ENCODE data around the gene TNFRSF1A.

TNFRSF1A gene

DNA sequence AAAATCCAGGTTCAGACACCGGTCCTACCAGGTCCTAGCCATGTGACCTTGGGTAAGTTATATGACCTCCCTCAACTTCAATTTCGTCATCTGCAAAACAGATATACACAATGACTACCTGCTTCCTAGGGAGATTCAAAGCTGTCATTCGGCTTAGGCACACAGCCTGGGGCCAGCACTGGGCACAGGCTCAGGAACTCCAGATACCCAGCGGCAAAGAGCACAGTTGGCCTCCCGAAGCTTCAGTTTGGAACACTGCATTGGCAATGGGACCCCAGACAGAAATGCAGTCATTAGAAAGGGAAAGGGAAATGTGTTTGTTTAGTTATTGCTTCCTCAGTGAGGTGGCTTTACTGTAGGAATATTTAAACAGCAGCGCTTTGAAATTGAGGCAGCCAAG, 20.0 kb downstream of the TNFRSF1A start:
- ATAC-seq (ENCODE audit: insufficient read depth, low read depth) (no peak), DNase-seq (no peak)
- H3K4me2 ChIP-seq (ENCODE audit: insufficient read depth, low read length): no peak overlapping the region
- no peak overlapping the region for H3K9ac ChIP-seq (ENCODE audit: low read depth, low read length)
- H3K36me3 ChIP-seq (ENCODE audit: insufficient read depth, low read length): no peaks in the 10 kb centered on the region
- H4K20me1 ChIP-seq (ENCODE audit: insufficient read depth, low read length): 0 out of 2 replicates have a peak, but pooled peaks cover 7% of the 10 kb centered on the region
- no peaks in the 10 kb centered on the region for H3K79me2 ChIP-seq (ENCODE audit: insufficient read depth, low read length)
- no peak overlapping the region for H2AFZ ChIP-seq (ENCODE audit: low read depth, low read length)
- H3K4me1 ChIP-seq (ENCODE audit: insufficient read depth, low read length): 0 out of 2 replicates have a peak, but pooled peaks cover 8% of the 10 kb centered on the region
- H3K4me3 ChIP-seq (ENCODE audit: low read depth in 1 of 2, low read length in 2 of 2): no peak overlapping the region
- no peaks in the 10 kb centered on the region for H3K9me3 ChIP-seq (ENCODE audit: insufficient read depth, low read length, severe bottlenecking)
- H3K27me3 ChIP-seq (ENCODE audit: insufficient read depth, low read length, poor library complexity): no peaks in the 10 kb centered on the region
- TF ChIP-seq, protein P1, sequence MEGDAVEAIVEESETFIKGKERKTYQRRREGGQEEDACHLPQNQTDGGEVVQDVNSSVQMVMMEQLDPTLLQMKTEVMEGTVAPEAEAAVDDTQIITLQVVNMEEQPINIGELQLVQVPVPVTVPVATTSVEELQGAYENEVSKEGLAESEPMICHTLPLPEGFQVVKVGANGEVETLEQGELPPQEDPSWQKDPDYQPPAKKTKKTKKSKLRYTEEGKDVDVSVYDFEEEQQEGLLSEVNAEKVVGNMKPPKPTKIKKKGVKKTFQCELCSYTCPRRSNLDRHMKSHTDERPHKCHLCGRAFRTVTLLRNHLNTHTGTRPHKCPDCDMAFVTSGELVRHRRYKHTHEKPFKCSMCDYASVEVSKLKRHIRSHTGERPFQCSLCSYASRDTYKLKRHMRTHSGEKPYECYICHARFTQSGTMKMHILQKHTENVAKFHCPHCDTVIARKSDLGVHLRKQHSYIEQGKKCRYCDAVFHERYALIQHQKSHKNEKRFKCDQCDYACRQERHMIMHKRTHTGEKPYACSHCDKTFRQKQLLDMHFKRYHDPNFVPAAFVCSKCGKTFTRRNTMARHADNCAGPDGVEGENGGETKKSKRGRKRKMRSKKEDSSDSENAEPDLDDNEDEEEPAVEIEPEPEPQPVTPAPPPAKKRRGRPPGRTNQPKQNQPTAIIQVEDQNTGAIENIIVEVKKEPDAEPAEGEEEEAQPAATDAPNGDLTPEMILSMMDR (IDR thresholded peaks at IDR 0.05; ENCODE audit: borderline replicate concordance, extremely low read depth, low read length, poor library complexity, severe bottlenecking): no peak
- no peak for TF ChIP-seq EZH2 (IDR thresholded peaks at IDR 0.05; ENCODE audit: borderline replicate concordance, low read depth, low read length, severe bottlenecking)
- H3K27ac ChIP-seq (ENCODE audit: low read length): no peak overlapping the region

DNA sequence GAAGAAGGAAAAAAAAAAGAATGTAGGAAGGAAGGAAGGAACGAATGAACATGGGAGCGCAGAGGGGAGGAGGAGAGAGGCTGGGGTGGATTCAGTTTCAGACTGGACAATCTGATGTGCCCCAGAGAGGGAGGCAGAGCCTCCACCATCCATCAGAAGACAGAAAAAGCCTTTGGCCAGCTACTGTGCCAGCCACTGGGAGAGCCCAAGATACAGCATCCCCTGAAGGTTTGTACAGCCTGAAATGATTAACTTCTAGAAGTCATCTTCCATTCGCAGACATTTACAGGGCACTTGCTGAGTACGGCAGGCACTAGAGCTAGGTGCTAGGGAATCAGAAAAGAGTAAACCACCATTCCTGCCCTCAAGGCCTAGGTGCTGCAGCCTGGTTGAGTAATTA, 22.4 kb downstream of the TNFRSF1A start:
- no peak overlapping the region for H2AFZ ChIP-seq (ENCODE audit: low read depth, low read length)
- no peaks in the 10 kb centered on the region for H4K20me1 ChIP-seq (ENCODE audit: insufficient read depth, low read length)
- H3K27me3 ChIP-seq (ENCODE audit: insufficient read depth, low read length, poor library complexity): no peaks in the 10 kb centered on the region
- no peak for DNase-seq
- H3K4me1 ChIP-seq (ENCODE audit: insufficient read depth, low read length): 0 out of 2 replicates have a peak, but pooled peaks cover 5% of the 10 kb centered on the region
- no peaks in the 10 kb centered on the region for H3K9me3 ChIP-seq (ENCODE audit: insufficient read depth, low read length, severe bottlenecking)
- no peaks in the 10 kb centered on the region for H3K36me3 ChIP-seq (ENCODE audit: insufficient read depth, low read length)
- no peak overlapping the region for H3K4me3 ChIP-seq (ENCODE audit: low read depth in 1 of 2, low read length in 2 of 2)
- TF ChIP-seq EZH2 (IDR thresholded peaks at IDR 0.05; ENCODE audit: borderline replicate concordance, low read depth, low read length, severe bottlenecking): no peak
- TF ChIP-seq, protein P1 (IDR thresholded peaks at IDR 0.05; ENCODE audit: borderline replicate concordance, extremely low read depth, low read length, poor library complexity, severe bottlenecking): no peak
- no peak overlapping the region for H3K27ac ChIP-seq (ENCODE audit: low read length)
- no peak for ATAC-seq (ENCODE audit: insufficient read depth, low read depth)
- no peak overlapping the region for H3K4me2 ChIP-seq (ENCODE audit: insufficient read depth, low read length)
- no peaks in the 10 kb centered on the region for H3K79me2 ChIP-seq (ENCODE audit: insufficient read depth, low read length)
- no peak overlapping the region for H3K9ac ChIP-seq (ENCODE audit: low read depth, low read length)

DNA sequence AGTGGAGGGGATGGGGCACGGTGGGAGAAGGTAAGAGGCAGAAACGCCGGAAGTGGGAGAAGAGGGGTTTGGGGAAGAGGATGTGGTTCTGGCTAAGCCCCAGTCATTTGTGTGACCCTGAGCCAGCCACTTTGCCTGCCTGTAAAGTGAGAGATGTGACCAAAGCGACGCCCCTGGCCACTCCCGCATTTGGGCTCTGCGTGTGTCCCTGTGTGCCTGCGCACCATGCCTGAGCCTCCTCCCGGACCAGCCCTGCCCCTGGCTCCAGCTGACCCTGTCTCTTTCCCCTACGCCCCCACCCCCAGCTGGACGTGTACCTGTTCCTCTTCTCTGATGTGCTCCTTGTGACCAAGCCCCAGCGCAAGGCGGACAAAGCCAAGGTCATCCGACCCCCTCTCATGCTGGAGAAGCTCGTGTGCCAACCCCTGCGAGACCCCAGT, 23.4 kb downstream of the TNFRSF1A start:
- ATAC-seq (ENCODE audit: insufficient read depth, low read depth) (peak; percentile 30; the same call in 1 of the 3 replicates), DNase-seq (no peak)
- Histone ChIP-seq H3K4me1 (ENCODE audit: insufficient read depth, low read length) (0 out of 2 replicates have a peak, but pooled peaks cover 2% of the 10 kb centered on the region), H3K27ac (ENCODE audit: low read length) (no peak overlapping the region), H3K79me2 (ENCODE audit: insufficient read depth, low read length) (no peaks in the 10 kb centered on the region), H3K27me3 (ENCODE audit: insufficient read depth, low read length, poor library complexity) (no peaks in the 10 kb centered on the region), H3K9me3 (ENCODE audit: insufficient read depth, low read length, severe bottlenecking) (no peaks in the 10 kb centered on the region), H3K36me3 (ENCODE audit: insufficient read depth, low read length) (no peaks in the 10 kb centered on the region), H4K20me1 (ENCODE audit: insufficient read depth, low read length) (no peaks in the 10 kb centered on the region), H3K4me3 (ENCODE audit: low read depth in 1 of 2, low read length in 2 of 2) (no peak overlapping the region), H3K4me2 (ENCODE audit: insufficient read depth, low read length) (no peak overlapping the region), H2AFZ (ENCODE audit: low read depth, low read length) (no peak overlapping the region), H3K9ac (ENCODE audit: low read depth, low read length) (no peak overlapping the region)
- TF ChIP-seq, protein P1 (IDR thresholded peaks at IDR 0.05; ENCODE audit: borderline replicate concordance, extremely low read depth, low read length, poor library complexity, severe bottlenecking): no peak
- TF ChIP-seq EZH2 (IDR thresholded peaks at IDR 0.05; ENCODE audit: borderline replicate concordance, low read depth, low read length, severe bottlenecking): no peak
